Breast epithelium (tissue), 3 donors: ENCODE measurements around the gene RERE.

Source experiments
- CTCF ChIP-seq, 3 donors: fragments of 450-650 bp; IDR thresholded peaks; one replicate each; pipeline ENCODE4 v1.5.1; 2016 to 2017; ENCODE audit warnings: antibody characterized with exemption in 3 of 3, mild to moderate bottlenecking in 3 of 3, moderate library complexity in 3 of 3
- POLR2A ChIP-seq: fragments of 450-650 bp; IDR thresholded peaks from one replicate; pipeline ENCODE4 v1.6.1; 2016; ENCODE audit warnings: antibody characterized with exemption, mild to moderate bottlenecking, moderate library complexity

GRCh38 chr1:8858888-8859706, 41.7 kb upstream of the RERE start:
- TF ChIP-seq CTCF (IDR thresholded peaks at IDR 0.05): peak in 2 of 3 donors; percentile 55 to 61
- TF ChIP-seq POLR2A: no peak
